GM12891 (cell line): ENCODE measurements around the gene ANLN.

Experiments used
- POLR2A ChIP-seq: IDR thresholded peaks from 2 replicates; pipeline ENCODE4 v1.6.1; 2011; ENCODE audit warnings: low read depth, low read length, control low read depth
- POLR2AphosphoS5 ChIP-seq: IDR thresholded peaks from 2 replicates; pipeline ENCODE4 v1.6.1; 2011; ENCODE audit warnings: low read depth, low read length, control low read depth

DNA sequence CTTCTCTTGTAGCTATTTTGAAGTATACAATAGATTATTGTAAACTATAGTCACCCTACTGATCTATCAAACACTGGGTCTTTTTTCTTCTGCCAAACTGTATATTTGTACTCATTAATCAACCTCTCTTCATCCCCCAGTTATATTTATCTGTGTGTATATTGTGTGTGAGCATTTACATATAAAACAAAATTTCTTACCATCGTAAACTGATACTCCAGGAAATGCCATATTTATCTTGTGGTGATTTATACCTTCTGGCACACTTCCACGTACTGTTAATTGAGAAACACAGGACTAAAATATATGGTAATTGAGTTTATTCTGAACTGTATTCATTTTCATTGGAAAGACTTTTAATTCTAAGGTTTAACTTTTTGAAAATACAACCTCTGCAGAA is 18.9 kb downstream of the ANLN start:
- TF ChIP-seq POLR2A (no peak), POLR2AphosphoS5 (no peak)
